Ectodermal cell (in vitro differentiated cells): ENCODE measurements around the gene DYNLRB1.

ENCODE experiments used
- H3K27ac ChIP-seq: 2 replicates; pipeline ENCODE4 v1.7.0; 2013; ENCODE audit warnings: mild to moderate bottlenecking, low read depth, low read length; ENCODE audit not compliant: insufficient read depth, poor library complexity, severe bottlenecking
- H3K27me3 ChIP-seq: 2 replicates; pipeline ENCODE4 v1.7.0; 2013; ENCODE audit warnings: mild to moderate bottlenecking, low read length; ENCODE audit not compliant: insufficient read depth, control insufficient read depth, poor library complexity, severe bottlenecking
- H3K36me3 ChIP-seq: one replicate; pipeline ENCODE4 v1.7.0; 2013; ENCODE audit warnings: low read length; ENCODE audit not compliant: control insufficient read depth, insufficient read depth
- H3K4me1 ChIP-seq: one replicate; pipeline ENCODE4 v1.7.0; 2013; ENCODE audit warnings: low read length; ENCODE audit not compliant: control insufficient read depth, insufficient read depth
- H3K4me3 ChIP-seq: 2 replicates; pipeline ENCODE4 v1.7.0; 2013; ENCODE audit warnings: low read depth, low read length, control low read depth; ENCODE audit not compliant: insufficient read depth
- H3K9me3 ChIP-seq: 2 replicates; pipeline ENCODE4 v1.7.0; 2013; ENCODE audit warnings: mild to moderate bottlenecking, low read length, moderate library complexity; ENCODE audit not compliant: control insufficient read depth
- WGBS, 2 experiments: methylation state at CpG; one replicate each; pipeline ENCODE4 v1.1.7; 2013; ENCODE audit warnings: missing lambda C conversion rate in 2 of 2; 5-methylcytosine and 5-hydroxymethylcytosine counted together

DYNLRB1 gene

DNA sequence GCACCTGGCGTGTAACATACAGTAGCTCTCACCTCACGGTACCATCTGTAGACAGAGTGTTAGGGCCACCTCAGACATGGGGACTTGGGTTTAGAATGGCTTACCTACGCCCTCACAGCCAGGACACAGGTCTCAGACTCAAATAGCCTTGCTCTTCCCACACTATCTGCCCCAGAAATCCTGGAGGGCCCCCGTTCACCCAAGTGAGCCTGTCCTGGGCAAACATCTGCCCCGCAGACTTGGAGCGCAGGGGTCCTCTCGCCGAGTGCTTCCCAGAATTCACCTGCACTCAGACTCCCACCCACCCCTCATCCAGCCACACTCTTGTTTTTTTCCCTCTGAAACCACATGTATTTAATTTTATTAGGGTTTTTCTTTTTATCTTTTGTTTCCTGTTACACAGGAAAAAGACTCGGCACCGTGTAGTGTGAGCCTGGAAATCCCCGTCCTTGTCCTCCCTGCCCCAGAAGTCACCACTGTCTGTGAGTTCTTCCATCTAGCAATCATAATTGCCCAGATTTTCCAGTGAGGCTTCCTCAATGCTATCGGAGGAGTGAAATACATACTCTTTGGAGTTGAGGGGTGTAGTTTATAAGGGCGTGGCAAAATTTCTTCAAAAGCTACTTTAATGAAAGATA lies 25.2 kb downstream of the DYNLRB1 start:
- Histone ChIP-seq H3K27me3 (no peaks in the 10 kb centered on the region), H3K4me3 (no peak overlapping the region), H3K9me3 (no peaks in the 10 kb centered on the region), H3K4me1 (no peaks in the 10 kb centered on the region), H3K27ac (no peak overlapping the region), H3K36me3 (peaks cover 25% of the 10 kb centered on the region)
- 97% methylated on average over 11 to 12 of the region's 13 CpGs for WGBS, 2 experiments

DNA sequence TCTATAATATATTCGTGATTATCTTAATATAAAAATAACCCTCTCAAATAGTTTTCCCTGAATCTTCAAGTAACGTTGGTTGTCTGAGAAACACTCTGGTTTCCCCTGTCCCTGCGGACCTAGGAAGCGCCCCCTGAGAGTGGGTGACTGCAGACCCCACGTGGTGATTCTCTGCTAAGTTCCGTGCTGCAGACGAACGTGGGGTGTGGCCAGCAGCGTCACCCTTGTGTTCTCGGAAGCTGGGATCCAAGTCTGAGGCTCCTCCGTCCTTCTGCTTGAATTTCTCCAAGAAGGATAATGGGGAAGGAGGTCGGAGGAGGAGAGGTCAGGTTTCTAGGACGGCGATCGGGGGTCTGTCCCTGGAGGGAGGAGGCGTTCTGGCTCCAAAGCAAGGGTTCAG lies 25.7 kb downstream of the DYNLRB1 start:
- Histone ChIP-seq H3K4me1 (no peaks in the 10 kb centered on the region), H3K27me3 (no peaks in the 10 kb centered on the region), H3K27ac (no peak overlapping the region), H3K4me3 (no peak overlapping the region), H3K9me3 (no peaks in the 10 kb centered on the region), H3K36me3 (peaks cover 22% of the 10 kb centered on the region)
- WGBS, 2 experiments: 92% methylated on average over 15 to 16 of the region's 16 CpGs

DNA sequence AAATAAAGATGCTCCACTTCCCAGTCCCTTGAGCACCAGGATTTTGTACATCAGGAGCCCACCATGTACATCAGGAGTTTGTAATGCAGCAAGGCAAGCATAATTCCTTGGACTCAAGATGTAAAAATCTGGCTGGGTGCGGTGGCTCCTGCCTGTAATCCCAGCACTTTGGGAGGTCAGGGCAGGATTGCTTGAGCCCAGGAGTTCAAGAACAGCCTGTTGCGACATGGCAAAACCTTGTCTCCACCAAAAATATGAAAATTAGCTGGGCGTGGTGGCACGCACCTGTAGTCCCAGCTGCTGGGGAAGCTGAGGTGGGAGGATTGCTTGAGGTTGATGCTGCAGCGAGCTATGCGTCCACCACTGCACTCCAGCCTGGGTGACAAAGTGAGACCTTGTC lies 26.2 kb downstream of the DYNLRB1 start:
- H3K4me3 ChIP-seq: no peak overlapping the region
- peaks cover 17% of the 10 kb centered on the region for H3K36me3 ChIP-seq
- no peaks in the 10 kb centered on the region for H3K9me3 ChIP-seq
- H3K27me3 ChIP-seq: no peaks in the 10 kb centered on the region
- no peaks in the 10 kb centered on the region for H3K4me1 ChIP-seq
- no peak overlapping the region for H3K27ac ChIP-seq
- WGBS, 2 experiments: 95 to 96% methylated on average over 6 of the region's 6 CpGs

DNA sequence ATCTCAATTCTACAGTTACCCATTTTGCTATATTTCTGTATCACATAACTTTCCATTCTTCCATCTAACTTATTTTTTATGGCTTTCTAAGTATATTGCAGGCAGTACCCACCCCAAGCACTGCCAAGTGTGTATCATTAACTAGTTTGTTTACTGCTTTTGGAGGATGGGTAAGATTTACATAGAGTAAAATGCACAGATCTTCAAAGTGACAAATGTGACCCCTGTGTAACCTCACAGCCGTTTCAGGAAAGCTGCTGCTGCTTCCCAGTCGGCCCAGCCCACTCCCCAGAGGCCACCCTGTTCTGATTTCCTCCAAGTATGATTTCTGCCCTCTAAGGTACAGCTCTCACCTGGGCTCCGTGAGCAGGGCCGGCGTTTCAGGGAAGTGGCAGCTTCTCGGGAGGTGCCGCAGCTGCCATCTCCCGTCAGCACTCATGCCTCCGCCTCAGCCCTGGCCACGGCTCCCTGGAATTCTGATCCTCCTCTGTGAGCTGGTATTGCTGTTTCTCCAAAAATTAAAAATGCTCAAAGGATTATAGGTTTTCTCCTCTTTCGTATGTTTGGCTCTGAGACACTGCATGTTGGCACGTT lies 27.3 kb downstream of the DYNLRB1 start:
- Histone ChIP-seq H3K27me3 (no peaks in the 10 kb centered on the region), H3K4me1 (no peaks in the 10 kb centered on the region), H3K36me3 (peaks cover 15% of the 10 kb centered on the region), H3K27ac (no peak overlapping the region), H3K4me3 (no peak overlapping the region), H3K9me3 (no peaks in the 10 kb centered on the region)
- WGBS, 2 experiments: 86 to 89% methylated on average over 12 of the region's 12 CpGs

DNA sequence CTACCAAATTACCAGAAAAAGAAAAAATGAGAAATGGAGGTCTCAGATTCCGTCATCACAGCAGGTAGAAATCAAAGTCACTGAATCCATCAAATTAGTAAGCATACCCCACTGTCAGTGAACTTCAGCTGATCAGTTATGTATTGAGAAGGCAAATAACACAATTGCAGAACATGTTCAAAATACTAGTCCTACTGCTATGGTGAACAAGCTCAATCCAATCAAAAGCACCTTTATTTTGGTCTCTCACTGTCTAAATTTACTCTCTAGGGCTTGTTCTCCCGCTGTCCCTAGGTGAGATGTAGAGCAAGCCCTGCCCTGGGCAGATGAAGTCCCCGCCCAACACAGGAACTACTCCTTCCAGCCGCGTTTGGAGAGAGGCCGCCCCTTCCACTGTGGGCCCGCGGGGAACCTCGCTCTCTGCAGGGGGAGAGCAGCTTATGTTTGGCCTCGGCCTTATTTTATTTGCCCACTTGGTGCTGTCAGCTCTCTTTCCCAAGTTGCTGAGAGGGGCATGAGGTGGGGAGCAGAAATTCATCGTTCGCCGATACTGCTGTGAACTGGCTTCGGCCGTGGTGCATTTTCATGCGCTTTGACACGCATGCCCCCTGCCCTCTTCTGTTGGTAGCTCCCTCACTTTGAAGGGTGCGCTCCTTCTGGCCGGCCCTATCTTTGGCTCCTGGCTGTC lies 28.0 kb downstream of the DYNLRB1 start:
- H3K27ac ChIP-seq: no peak overlapping the region
- WGBS, 2 experiments: 55 to 59% methylated on average over 19 of the region's 19 CpGs
- no peaks in the 10 kb centered on the region for H3K4me1 ChIP-seq
- peaks cover 15% of the 10 kb centered on the region for H3K36me3 ChIP-seq
- H3K9me3 ChIP-seq: no peaks in the 10 kb centered on the region
- no peak overlapping the region for H3K4me3 ChIP-seq
- H3K27me3 ChIP-seq: no peaks in the 10 kb centered on the region

DNA sequence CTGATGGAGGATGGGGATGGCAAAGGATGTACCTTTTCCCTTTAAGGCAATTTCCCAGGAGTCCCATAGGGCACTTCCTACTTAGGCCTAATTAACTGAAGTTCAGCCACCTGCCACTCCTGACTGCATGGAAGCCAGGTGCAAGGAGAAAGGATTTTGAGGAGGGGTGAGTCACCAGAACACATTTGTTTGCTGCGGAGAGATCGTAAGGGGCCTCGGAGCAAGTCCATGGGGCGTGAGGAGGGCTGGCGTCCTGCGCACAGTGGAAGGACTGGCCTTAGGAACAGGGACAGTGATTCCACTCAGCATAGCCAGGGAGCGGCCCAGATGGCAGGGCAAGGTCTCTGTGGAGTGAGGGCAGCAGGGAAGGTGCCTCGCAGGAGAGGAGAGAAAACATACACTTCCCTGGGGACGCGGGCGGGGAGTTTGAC lies 30.5 kb downstream of the DYNLRB1 start:
- Histone ChIP-seq H3K27ac (no peak overlapping the region), H3K36me3 (no peaks in the 10 kb centered on the region), H3K4me3 (no peak overlapping the region), H3K27me3 (no peaks in the 10 kb centered on the region), H3K9me3 (no peaks in the 10 kb centered on the region), H3K4me1 (no peaks in the 10 kb centered on the region)
- WGBS, 2 experiments: 92 to 93% methylated on average over 11 of the region's 11 CpGs

DNA sequence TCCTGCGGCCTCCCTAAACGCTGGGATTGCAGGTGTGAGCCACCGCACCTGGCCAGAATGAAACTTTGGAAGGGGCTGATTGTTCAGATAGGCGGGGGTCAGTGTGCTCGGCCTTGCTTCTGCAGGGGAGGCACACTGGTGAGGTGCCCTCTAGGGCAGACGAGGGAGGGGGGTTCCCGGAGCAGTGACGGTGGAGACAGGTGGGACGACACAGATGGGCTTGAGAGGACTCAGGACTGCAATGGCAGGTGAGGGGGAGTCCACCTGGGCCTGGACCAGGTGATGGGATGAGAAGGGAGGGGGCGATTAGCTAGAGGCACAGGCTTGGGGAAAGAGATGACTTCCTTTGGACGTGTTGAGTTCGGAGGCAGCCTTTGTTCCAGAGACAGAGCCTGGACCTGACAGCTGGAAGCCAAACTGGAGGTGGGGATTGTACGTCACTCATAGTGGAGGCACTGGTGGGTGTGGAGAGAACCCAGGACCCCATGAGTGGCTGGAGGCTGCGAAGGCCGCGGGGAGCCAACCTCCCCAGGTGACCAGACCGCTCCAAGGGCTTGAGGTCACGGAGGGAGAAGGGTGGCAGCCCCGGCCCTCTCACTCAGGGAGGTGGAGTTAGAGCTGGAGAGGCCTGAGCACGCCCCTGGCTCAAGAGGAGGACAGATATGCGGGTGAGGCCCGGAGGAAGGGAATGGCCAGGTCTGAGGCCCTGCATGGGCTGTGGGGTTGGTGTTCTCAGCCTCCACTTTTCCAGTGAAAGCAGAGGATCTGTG lies 31.8 kb downstream of the DYNLRB1 start:
- Histone ChIP-seq H3K9me3 (no peaks in the 10 kb centered on the region), H3K27ac (no peak overlapping the region), H3K4me3 (no peak overlapping the region), H3K4me1 (no peaks in the 10 kb centered on the region), H3K36me3 (no peaks in the 10 kb centered on the region), H3K27me3 (no peaks in the 10 kb centered on the region)
- WGBS, 2 experiments: 91 to 92% methylated on average over 22 of the region's 22 CpGs

DNA sequence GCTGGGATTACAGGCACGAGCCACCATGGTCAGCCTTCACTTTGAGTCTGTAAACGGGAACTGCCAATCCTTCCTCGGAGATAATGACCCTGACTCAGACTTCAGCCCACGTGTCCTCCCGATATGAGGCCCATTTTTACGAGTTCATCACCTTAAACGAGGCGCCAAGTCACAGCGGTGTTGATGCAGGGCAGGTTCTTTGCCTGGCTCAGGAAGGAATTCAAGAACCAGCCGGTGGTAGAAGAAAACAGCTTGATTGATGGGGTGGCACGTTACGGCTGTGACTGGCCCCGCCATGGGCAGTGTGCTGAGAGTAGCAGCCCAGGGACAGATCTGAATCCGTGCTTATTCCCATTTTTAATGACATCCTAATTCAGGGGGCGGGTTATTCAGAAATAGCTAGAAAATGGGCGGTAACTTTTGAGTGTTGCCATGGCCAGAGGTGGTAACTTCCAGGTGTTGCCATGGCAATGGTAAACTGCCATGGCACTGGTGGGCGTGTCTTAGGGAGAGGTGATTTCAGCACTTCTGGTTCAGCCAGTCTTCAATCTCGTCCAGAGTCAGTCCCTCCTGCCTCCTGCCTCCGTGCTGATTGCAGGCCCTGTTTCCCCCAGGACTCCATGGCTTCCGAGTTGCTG lies 33.2 kb downstream of the DYNLRB1 start:
- 75 to 78% methylated on average over 20 of the region's 20 CpGs for WGBS, 2 experiments
- no peaks in the 10 kb centered on the region for H3K4me1 ChIP-seq

DNA sequence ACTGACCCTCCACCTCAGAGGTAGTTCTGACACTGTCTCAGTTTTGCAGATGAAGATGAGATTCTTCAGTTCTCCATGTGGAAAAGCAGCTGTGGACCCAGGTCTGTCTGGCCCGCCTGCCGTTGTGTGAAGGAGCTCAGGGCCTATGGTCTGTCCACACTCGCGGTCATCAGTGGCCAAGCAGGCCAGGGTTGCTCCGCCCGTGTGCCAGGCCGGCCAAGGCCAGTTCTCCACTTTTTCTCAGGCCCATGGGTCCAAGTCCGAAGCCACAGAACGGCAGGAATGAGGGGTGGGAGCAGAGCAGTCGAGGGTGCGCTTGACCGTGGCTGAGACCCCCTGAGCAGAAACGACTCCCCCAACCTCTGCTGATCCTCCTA lies 33.7 kb downstream of the DYNLRB1 start:
- no peak overlapping the region for H3K4me3 ChIP-seq
- H3K27ac ChIP-seq: no peak overlapping the region
- WGBS, 2 experiments: 92% methylated on average over 13 of the region's 13 CpGs
- no peaks in the 10 kb centered on the region for H3K27me3 ChIP-seq
- H3K4me1 ChIP-seq: no peaks in the 10 kb centered on the region
- H3K36me3 ChIP-seq: no peaks in the 10 kb centered on the region
- H3K9me3 ChIP-seq: no peaks in the 10 kb centered on the region

More for the DNA sequence above, 33.2 kb downstream of the DYNLRB1 start:
- no peaks in the 10 kb centered on the region for H3K36me3 ChIP-seq
- no peak overlapping the region for H3K4me3 ChIP-seq
- no peak overlapping the region for H3K27ac ChIP-seq
- H3K27me3 ChIP-seq: no peaks in the 10 kb centered on the region
- no peaks in the 10 kb centered on the region for H3K9me3 ChIP-seq
